ENCODE results near the gene KLHL1.
"Not testable (repeated sequence)": the region's sequence is repeated elsewhere in the genome, so short reads cannot be mapped to it uniquely, and the experiment has no call there.

Gene KLHL1, protein sequence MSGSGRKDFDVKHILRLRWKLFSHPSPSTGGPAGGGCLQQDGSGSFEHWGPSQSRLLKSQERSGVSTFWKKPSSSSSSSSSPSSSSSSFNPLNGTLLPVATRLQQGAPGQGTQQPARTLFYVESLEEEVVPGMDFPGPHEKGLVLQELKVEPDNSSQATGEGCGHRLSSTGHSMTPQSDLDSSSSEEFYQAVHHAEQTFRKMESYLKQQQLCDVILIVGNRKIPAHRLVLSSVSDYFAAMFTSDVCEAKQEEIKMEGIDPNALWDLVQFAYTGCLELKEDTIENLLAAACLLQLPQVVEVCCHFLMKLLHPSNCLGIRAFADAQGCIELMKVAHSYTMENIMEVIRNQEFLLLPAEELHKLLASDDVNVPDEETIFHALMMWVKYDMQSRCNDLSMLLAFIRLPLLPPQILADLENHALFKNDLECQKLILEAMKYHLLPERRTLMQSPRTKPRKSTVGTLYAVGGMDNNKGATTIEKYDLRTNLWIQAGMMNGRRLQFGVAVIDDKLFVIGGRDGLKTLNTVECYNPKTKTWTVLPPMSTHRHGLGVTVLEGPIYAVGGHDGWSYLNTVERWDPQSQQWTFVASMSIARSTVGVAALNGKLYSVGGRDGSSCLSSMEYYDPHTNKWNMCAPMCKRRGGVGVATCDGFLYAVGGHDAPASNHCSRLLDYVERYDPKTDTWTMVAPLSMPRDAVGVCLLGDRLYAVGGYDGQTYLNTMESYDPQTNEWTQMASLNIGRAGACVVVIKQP

DNA sequence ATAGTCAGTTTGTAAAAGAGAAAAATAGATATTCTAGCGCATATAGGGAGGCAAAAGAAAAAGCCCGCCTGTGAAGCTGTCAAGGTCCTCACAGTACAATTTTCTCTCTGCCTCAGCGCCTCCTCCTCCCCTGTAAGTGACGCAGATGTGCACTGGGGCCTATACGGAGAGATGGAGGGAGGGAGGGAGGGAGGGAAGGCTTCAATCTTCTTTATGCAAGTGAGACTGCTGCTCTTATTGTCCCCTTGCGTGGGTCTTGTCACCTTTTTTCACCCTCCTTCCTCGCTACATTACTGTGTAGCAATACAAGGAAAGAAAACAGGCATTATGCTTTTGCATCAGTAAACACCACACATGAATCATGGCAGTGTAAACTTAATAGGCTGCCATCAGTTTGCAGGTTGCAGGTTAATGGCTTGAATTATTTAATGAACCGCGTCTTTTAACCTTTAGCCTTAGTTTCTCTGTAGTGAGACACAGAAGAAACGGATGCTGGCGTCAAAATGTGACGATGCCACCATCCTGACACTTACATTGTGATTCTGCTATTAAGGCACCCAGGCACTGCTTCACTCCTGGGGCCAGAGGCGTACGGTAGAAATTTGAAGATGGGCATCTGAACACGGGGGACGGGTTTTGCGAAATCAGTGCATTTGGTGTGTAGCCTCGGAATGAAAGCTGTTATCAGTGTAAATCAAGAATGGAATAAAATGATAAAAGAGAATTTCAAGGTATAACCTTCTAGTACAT, at the start of gene KLHL1:
KLHL1 (minus strand) TSS at position 97 of the 750 bp plus-strand sequence. CDS start 753 bp downstream, outside the sequence.
- DNase-seq, result no peak

DNA sequence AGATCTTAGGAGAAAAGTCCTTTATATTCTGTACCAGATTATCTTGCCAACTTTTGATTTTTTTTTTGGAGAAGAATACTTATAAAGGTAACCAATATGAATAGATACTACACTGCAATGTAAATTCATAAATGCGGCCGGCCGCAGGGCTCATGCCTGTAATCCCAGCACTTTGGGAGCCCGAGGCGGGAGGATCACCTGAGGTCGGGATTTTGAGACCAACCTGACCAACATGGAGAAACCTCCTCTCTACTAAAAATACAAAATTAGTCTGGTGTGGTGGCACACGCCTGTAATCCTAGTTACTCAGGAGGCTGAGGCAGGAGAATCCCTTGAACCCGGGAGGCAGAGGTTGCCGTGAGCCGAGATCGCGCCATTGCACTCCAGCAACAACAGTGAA, 34.4 kb upstream of the KLHL1 start:
- DNase-seq, result not testable (repeated sequence)

DNA sequence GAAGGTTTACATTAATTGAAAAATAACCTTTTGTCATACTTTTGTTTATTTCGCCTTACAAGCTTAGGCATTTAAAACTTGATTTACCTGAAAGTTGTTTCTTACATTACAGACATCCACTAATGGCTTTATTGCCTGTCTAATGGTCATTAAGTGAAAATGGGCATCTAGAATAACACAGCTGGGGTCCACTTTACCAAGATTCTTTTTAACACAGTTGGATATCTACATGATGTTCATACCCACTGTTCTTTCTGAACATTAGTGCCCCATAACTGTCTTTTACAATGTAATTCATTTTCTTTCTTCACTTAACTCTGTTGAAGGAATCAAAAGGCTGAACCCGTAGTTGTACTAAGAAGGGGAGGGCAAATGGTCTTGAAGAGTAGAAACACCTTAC, 19.8 kb upstream of the KLHL1 start:
- DNase-seq, result no peak

DNA sequence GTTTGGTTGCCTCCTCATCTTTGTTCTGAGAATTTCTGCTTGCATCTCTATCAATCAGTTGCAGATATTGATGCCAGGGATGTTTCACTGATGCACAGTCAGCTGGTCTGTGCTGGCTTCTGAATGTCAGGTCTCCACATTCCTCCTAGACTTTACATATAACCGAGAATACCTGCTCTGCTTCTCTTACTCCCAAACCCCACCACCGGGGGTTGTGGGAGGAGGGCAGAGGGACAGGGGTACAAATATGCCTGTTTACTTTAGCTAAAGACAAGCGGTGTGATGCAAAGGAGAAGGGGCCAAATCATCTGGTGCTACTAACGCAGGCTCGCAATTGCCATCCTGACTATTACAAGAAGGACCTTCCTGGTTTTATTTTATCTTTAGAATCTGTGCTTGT, 17.4 kb upstream of the KLHL1 start:
- DNase-seq, result no peak

DNA sequence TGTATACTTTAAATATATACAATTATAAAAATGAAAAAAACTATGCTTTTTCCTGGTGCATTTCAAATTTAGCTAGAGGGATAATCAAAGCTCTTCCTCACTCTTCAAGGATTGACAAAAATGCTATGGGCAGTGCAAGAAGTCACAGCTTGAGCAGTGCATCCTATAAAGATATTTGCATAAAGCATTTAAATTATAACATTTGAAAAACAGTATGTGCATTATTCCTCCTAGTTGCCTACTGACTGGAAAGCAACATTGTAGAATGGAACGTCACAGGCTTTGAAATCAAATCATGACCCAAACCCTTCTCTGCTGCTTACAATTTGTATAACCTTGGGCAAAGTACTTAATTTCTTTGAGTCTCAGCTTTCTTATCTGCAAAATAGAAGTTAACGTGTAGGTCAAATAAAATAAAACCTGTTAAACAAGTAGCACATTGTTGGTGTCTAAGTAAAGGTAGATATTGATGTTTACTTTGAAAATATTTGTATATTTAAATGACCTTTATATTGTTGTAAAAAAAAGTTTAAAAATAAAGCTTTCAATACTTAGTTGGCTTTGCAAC, 9.2 kb upstream of the KLHL1 start:
- DNase-seq, result no peak

DNA sequence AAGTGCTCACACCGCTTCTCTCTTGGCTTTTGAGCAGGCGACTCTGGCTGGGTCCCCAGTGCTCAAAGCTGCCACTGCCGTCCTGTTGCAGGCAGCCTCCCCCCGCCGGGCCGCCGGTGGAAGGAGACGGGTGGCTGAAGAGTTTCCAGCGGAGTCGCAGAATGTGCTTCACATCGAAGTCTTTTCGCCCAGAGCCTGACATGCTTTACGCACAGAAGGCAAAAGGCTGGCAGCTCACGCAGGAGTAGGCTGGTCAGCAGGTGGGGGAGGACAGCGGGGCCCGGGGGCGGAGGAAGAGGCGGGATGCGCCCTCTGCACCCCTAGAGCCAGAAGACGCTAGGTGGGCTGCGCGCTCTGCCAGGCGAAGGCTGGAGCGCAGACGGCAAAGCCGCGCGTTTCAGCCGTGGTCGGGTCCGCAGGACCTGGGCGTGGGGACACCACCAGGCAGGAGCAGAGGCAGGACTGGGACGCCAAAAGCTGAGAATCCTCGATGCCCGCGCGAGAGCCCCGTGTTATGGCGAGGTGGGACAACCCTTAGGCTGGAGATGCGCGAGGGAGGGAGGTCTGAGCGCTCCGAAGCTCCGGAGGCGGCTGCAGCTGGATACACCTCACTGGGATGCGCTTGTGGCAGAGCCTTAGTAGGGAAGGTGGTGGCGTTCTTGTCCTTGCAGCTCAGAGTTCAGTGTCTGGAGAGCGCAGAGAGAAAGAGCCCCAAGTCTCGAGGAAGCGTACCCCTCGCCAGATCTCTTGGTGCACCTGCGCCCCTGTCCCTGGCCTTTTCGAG, 562 bp downstream of the KLHL1 start, which contains the start of gene ATXN8OS:
ATXN8OS (plus strand) TSS at position 329 of the 784 bp plus-strand sequence.
- no peak for DNase-seq

DNA sequence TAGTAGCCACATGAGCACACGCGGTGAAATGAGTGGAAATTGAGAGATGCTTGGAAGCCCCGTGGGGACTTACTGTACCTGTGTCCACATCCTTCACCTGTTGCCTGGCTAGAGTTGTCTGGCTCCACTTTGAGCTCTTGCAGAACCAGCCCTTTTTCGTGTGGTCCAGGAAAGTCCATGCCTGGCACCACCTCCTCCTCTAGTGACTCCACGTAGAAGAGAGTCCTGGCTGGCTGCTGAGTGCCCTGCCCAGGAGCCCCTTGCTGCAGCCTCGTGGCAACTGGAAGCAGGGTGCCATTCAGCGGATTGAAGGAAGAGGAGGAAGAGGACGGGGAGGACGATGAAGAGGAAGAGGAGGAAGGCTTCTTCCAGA, 1.1 kb downstream of the KLHL1 start:
- no peak for DNase-seq

DNA sequence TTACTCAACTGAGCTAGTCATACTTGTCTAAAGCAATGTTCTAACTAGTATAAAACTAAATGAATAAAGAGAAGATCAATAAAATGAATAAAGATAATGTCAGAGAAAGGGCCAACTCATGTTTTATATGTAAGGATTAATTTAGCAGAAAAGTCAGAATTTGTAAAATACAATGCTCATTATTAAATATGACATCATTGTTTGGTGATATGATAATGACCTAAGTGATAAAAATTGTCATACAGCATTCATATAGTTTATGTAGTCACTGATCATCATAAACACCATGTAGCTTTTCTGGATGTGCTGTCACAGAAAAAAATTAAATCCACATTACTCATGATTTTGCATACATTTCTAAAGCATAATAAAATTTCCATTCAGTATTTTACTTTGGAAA, 3.8 kb downstream of the KLHL1 start:
- DNase-seq, result no peak

DNA sequence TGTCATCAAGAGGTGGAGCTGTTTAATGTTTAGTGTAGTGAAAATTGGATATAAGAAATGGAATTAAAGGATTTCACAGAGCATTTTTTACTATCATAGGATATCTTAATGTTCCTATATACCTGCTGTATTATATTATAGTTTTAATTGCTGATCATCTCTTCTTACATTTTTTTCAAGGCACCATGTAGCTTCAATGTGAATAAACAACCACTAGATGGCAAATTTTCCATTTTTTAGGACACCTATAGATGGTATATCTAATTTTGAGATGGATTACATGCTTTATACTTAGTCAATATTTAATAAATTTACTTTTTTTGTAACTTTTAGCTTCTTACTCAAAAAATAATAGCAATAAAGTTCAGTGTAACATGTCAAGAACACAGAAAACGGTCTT, 9.6 kb downstream of the KLHL1 start:
- DNase-seq, result no peak

DNA sequence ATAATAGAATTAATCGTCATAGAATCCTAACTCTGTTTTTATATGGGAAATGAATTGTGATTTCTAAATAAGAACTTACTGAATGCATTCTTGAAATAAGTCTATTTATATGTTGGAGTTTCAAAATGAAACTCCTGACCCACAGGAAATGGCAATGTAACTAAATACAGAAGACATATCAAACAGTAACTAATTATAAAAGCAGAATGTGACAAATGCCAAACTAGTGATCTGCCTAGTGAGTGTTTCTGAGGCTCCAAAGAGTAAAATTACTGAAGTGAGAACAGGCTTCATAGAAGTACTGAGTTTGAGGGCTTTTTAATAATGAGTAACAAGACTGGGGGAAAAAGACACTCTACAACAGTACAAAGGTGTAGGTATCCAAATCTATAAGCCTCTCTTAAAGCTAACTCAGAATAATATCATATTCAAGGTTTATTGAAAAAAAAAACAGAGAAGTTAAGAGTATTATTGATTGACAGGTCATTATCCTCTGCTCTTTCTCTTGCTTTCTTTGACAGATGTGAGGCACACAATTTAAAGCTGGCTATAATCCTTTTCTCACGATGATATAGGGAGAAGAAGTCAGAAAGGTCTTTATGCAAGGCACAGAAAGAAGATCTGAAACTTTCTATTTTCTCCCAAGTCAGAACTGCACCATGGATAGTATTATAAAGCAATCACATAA, 18.1 kb downstream of the KLHL1 start:
- DNase-seq, result peak; percentile 83

DNA sequence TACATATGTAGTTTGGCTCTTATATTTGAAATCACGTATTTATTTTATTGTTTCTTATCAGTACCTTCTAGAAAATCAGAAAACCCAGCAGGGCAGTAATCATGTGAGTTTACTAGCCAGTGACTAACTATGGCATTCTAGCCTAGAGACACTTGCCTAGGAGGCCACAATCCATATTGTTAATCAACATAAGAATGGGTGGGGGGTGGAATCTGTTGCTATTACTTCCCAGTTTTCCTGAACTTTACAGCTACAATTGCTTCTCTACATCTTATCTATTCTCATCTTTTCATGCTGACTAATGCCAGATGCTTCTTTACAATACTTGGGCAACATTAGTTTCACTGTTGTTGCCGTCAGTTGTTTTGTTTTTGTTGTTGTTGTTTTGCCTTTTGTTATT, 19.3 kb downstream of the KLHL1 start:
- DNase-seq, result no peak

DNA sequence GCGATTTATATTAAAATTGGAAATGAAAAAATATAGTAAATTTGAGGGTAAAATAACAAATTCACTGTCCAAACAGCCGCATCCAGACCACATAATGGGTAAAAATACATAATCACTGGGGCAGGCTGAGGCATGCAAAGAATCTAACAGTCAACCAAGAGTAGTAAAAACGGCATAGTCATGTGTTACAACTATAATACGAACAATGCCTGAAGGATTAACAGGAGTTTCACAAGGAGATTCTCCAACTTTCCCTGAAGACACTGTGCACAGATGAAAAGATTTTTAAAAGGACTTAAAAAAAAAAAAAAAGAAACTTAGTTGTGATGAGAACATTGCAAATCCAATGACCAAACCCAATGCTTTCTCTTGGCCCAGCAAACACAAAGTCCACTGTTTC, 21.0 kb downstream of the KLHL1 start:
- no peak for DNase-seq

DNA sequence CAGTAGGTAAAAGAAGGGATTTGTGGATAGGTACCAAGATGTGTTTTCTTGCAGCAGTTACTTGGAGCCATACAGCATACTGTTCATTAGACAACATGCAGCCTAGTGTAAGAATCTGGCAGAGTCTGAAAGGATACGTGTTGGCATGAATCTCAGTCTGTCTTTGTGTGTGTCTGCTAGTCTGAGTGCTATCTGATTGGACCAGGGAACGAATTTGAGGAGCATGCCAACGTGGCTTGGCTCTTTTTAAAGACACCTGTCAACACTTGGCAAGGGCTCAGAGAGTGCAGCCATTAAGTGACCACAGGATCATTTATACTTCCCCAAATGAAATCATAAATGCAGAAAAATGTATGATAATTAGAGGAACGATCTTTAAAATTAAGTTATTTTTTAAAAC, 28.2 kb downstream of the KLHL1 start:
- DNase-seq, result no peak

DNA sequence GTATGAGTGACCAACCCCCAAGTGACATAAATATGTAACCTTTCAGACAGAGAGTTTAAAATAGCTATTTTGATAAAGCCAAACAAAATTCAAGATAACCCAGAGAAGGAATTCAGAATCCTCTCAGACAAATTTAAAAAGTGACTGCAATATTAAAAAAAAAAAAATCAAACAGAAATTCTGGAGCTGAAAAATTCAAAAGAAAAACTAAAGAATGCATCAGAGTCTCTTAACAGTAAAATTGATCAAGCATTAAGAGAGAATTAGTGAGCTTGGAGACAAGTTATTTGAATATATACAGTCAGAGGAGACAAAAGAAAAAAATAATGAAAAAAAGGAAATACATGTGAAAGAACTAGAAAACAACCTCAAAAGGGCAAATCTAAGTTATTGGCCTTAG, 53.7 kb downstream of the KLHL1 start:
- DNase-seq, result no peak

DNA sequence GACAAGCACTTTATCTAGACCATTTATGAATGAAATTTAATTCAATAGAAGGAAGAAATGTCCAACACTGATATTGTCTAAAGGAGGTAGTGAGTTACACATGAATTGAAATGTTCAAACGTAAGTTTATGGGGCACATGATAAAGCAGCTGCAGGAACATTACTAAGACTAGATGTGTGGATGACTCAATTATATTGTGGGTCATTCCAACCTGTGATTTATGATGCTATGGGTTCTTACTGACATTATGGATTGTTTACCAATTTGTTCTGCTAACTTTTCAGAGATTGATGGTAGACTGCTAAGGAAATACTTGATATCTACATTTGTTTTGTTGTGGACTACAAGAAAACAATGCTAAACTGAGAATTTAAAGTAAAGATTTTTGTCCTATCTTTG, 56.7 kb downstream of the KLHL1 start:
- DNase-seq, result no peak

DNA sequence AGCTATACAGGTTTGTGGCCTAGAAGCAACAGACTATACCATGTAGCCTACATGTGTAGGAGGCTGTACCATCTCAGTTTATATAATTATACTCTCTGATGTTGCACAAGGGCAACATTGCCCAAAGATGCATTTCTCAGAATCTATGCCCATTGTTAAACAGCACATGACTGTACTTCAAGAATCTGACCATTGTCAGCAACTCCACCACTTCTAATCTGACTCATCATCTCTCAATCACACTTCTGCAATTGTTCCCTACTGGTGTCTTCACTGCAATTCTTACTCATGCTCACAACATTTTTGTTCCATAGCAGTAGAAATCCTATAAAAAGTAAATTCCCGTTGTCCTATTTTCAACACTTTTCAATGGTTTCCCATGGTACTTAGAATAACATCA, 64.6 kb downstream of the KLHL1 start:
- peak; percentile 97 for DNase-seq

DNA sequence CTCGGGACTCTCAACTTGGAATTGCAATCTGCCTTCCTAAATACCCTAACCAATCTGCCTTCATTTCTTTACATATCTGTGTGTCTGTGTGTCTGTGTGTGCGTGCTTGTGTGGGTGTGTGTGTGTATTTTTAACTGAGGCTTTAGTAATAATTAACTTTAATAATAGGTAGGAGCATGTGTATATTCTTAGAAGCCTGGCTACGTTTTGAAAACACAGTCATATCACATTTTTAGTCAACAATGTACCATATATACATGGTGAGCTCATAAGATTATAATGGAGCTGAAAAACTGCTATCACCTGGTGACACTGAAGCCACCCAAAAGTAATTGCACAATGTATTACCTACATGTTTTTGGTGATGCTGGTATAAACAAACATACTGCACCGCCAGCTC, 66.1 kb downstream of the KLHL1 start:
- no peak for DNase-seq

DNA sequence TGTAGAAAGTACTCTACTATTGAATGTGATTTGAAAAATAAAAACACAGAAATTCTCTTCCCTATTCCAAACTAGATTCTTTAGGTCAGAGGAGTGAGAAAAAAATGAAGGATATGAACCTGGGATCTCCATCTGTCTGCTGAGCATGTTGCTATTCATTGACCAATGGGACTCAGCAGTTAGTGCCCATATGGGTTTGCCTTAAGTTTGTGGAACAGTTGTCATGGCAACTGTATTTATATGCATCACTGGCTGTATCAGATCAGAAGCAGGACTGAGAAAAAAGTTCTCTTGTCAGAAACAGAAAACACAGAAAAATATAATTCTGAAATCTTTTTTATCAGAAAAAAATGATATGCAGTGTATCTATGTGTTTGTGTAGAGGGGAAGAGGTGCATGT, 74.0 kb downstream of the KLHL1 start:
- no peak for DNase-seq

DNA sequence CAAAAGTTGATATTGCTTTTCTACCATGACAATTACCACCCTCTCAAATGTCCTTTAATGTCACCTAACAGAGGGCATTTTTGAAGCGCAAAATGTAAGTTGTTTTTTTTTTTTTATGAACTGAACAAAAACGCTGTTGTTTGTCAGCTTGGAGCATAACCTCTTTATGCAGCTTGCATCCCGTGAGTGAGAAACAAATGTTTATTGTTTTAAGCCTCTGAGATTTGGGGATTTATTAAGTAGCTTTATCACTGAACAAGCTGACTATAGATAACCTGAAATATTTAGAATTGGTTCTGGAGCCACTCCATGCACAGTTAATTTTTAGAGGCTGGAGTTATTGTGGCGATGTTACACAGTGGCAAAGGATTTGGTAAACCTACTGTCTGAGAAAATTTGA, 80.7 kb downstream of the KLHL1 start:
- no peak for DNase-seq

DNA sequence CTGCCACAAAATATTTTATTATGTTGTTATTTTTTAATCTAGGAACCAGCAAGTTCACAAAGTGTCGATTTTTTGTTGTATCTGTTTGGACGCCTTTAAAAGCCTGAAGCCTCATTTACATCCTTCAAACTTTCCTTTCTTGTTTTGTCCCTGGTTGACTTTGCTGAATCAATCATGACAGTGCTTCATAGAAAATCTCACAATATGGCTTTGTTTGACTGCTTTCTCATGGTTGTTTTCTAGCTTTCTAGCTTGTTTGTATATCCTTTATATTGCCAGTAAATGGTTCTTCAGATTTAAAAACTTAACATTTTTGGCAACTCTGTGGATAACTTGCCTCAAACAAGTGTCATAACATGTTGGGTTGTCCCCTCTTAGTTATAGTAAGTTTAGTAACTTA, 84.7 kb downstream of the KLHL1 start:
- DNase-seq, result no peak

DNA sequence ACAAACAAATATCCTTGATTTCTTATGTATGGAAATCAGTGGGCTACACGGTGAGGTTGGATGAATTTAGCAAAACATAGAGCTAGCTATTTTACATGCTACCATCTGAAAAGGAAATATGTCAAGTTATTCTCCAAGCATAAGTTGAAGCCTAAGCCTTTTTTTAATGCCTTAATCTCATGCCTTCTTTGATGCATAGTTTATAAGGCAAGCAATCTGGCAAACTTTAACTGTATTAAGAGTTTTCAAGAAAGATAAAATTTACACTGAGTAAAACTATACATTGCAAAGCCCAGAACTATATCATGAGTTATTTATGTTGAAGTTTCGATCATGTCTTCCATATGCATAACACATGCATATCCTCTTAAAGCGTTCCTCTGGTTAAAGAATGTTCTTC, 85.6 kb downstream of the KLHL1 start:
- no peak for DNase-seq

DNA sequence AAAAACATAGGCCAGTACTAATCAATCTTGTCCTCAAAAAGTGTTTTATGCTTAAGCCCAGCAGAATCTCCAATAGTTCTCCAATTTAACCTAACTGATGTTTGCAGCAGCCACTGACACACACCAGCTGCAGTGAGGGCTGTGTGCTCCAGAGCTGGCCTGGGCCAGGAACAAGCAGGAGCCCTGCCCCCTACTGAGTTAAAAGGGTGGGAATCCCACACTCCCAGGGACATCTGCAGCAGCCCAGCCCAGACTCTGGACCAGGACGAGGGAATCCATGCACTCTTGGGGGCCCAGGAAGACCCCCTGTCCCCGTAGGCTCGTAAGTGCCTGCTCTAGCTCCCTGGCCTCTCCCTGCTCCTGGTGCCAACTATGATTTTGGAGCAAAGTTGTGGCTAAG, 92.1 kb downstream of the KLHL1 start:
- DNase-seq, result no peak
